ACC112 (cell line): ENCODE data around the gene ZDHHC3.

Source experiments
- H2AFZ ChIP-seq: fragments of 200-600 bp; sonication (generic); one replicate; pipeline ENCODE4 v1.6.0; 2017; ENCODE audit warnings: antibody characterized with exemption, low read length; ENCODE audit not compliant: unreplicated experiment
- H3K27ac ChIP-seq: fragments of 200-600 bp; sonication (generic); 2 replicates; pipeline ENCODE4 v1.5.1; 2014; ENCODE audit warnings: low read depth, mild to moderate bottlenecking, antibody characterized with exemption, low read length, moderate library complexity
- H3K27me3 ChIP-seq: fragments of 200-600 bp; sonication (generic); 2 replicates; pipeline ENCODE4 v1.6.1; 2014; ENCODE audit warnings: mild to moderate bottlenecking, antibody characterized with exemption, low read length, moderate library complexity, mixed read lengths; ENCODE audit not compliant: insufficient read depth
- H3K36me3 ChIP-seq: fragments of 200-600 bp; sonication (generic); 2 replicates; pipeline ENCODE4 v1.6.1; 2016; ENCODE audit warnings: mild to moderate bottlenecking, antibody characterized with exemption, low read length, moderate library complexity, mixed read lengths; ENCODE audit not compliant: insufficient read depth
- H3K4me1 ChIP-seq: fragments of 200-600 bp; sonication (generic); one replicate; pipeline ENCODE4 v1.6.1; 2016; ENCODE audit warnings: low read length, mixed read lengths; ENCODE audit not compliant: insufficient read depth, unreplicated experiment, control insufficient read depth
- H3K4me3 ChIP-seq: fragments of 200-600 bp; sonication (generic); 2 replicates; pipeline ENCODE4 v1.5.1; 2014; ENCODE audit warnings: mild to moderate bottlenecking, low read depth, low read length
- H3K79me2 ChIP-seq: fragments of 200-600 bp; sonication (generic); one replicate; pipeline ENCODE4 v1.6.0; 2016; ENCODE audit warnings: low read length; ENCODE audit not compliant: control insufficient read depth, unreplicated experiment, insufficient read depth

Gene ZDHHC3

DNA sequence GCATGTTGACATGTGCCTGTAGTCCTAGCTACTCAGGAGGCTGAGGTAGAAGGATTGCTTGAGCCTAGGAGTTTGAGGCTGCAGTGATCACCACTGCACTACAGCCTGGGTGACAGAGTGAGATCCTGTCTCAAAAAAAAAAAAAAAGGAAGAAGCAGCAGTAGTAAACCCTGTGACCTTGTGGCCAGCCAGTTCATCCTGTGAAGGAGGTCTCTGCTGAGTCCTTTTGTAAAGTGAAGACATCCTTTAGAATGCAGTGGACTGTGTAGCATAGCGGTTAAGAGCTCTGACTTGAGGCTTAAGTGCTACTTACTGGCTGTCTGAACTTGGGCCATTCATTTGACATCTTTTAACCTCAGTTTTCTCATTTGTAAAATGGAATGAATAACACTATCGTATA is 8.4 kb upstream of the ZDHHC3 start:
- Histone ChIP-seq H3K27me3 (no peaks in the 10 kb centered on the region), H3K4me3 (no peak overlapping the region), H3K4me1 (peaks cover 3% of the 10 kb centered on the region), H2AFZ (no peak overlapping the region), H3K27ac (no peak overlapping the region), H3K79me2 (peaks cover 71% of the 10 kb centered on the region), H3K36me3 (no peaks in the 10 kb centered on the region)

DNA sequence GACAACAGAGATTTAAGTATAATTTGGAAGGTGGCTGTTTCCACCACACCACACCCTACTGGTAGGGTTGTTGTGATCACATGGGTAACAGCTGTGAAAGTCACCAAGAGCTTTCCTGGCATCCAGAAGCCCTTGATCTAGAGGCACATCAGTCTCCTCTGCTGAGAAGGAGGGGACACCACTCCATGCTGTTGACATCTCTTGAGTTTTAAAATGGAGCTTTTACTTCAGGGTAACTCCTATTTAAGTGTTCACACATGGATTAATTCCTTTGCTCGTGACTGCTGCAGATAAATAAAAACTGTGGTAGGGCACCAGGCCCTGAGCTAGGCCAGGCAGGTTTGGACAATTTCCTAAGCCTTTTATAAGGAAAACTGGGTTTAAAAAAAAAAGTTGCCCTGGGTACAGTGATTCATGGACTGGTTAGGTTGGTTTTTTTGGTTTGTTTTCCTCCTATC is 7.5 kb upstream of the ZDHHC3 start:
- H3K4me3 ChIP-seq = no peak overlapping the region
- no peaks in the 10 kb centered on the region for H3K27me3 ChIP-seq
- no peaks in the 10 kb centered on the region for H3K36me3 ChIP-seq
- H3K27ac ChIP-seq = no peak overlapping the region
- H3K4me1 ChIP-seq = peaks cover 3% of the 10 kb centered on the region
- no peak overlapping the region for H2AFZ ChIP-seq
- H3K79me2 ChIP-seq = peaks cover 71% of the 10 kb centered on the region

DNA sequence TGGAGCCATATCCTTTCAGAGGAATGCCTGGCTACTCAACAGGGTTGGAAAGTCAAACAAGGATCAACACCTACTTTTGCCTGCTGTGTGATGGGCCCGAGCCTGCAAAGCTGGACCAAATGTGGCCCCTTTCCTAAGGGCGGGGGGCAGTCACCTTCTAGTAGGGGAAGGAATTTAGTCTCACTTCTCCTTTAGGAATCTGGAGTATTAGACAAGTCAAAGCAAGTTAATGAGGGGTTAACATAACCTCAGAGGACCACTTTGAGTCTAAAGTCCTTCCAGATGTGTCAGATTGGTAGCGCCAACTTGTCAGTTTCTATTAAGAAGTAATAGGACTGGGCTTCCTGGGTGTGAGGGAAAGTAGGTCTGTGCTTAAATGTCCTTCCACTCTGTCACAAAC is 6.8 kb upstream of the ZDHHC3 start:
- Histone ChIP-seq H3K27ac (no peak overlapping the region), H3K4me3 (no peak overlapping the region), H2AFZ (no peak overlapping the region), H3K79me2 (peaks cover 73% of the 10 kb centered on the region), H3K27me3 (no peaks in the 10 kb centered on the region), H3K4me1 (peaks cover 5% of the 10 kb centered on the region), H3K36me3 (no peaks in the 10 kb centered on the region)

DNA sequence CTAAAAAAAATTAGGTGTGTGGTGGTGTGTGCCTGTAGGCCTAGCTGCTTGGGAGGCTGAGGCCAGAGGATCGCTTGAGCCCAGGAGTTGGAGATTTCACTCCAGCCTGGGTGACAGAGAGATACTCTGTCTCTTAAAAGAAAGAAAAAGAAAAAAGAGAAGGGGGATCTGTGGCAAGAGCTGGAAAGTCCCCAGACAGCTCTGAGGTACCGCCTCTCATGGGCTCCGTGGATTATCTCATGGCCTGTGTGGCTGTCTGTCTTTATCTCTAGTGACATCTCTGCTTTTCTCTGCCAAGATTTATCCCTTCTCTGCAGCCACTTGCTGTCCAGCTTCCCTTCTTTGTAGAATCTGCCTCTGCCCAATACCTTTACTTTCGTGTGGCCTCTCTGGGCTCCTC is 5.8 kb upstream of the ZDHHC3 start:
- H3K36me3 ChIP-seq = no peaks in the 10 kb centered on the region
- H3K27ac ChIP-seq = no peak overlapping the region
- H3K4me1 ChIP-seq = peaks cover 12% of the 10 kb centered on the region
- no peaks in the 10 kb centered on the region for H3K27me3 ChIP-seq
- no peak overlapping the region for H3K4me3 ChIP-seq
- no peak overlapping the region for H2AFZ ChIP-seq
- H3K79me2 ChIP-seq = peaks cover 82% of the 10 kb centered on the region

DNA sequence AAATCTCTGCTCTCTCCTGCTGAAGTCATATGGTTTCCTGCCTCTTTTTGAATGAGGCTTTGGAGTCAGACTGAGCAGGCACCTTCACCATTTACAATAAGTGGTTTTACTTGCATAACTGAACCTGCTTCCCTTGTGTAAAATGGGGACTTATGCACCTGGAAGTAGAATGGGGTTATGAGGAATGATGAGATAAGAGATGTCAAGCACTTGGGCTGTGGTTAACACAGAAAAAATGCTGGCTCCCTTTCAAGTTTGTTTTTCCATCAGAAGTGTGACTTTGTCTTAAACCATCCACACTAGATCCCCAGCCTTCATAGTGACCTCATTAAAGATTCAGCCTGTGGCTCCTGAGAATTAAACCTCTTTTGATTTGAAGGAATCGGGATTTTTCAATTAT is 5.2 kb upstream of the ZDHHC3 start:
- Histone ChIP-seq H3K4me3 (no peak overlapping the region), H3K79me2 (peaks cover 87% of the 10 kb centered on the region), H2AFZ (no peak overlapping the region), H3K27me3 (no peaks in the 10 kb centered on the region), H3K27ac (no peak overlapping the region), H3K4me1 (peaks cover 12% of the 10 kb centered on the region), H3K36me3 (no peaks in the 10 kb centered on the region)

DNA sequence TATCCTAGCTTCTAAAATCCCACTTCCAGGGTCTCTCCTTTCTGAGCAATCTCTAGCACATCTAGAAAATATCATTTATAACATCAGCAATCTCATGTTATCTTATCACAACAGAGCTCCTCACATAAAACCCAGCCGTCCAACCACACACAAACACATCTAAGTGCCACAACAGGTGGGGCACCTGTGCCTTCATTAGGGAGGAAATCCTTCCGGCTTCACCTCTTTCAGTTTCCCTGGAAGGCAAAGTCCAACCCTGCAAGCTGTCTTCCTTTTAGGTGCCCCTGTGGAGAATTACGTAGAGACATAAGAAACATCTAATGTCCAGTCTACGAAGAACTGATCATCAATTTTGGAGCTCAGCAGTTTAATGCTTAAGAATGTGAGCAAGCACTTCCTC is 1.6 kb downstream of the ZDHHC3 start:
- H3K79me2 ChIP-seq = peaks cover 86% of the 10 kb centered on the region
- peaks cover 22% of the 10 kb centered on the region for H3K4me1 ChIP-seq
- peak overlapping the region; percentile 99 for H3K4me3 ChIP-seq
- no peaks in the 10 kb centered on the region for H3K27me3 ChIP-seq
- no peak overlapping the region for H2AFZ ChIP-seq
- no peaks in the 10 kb centered on the region; the same call in 1 of the 2 replicates for H3K36me3 ChIP-seq
- H3K27ac ChIP-seq = no peak overlapping the region

DNA sequence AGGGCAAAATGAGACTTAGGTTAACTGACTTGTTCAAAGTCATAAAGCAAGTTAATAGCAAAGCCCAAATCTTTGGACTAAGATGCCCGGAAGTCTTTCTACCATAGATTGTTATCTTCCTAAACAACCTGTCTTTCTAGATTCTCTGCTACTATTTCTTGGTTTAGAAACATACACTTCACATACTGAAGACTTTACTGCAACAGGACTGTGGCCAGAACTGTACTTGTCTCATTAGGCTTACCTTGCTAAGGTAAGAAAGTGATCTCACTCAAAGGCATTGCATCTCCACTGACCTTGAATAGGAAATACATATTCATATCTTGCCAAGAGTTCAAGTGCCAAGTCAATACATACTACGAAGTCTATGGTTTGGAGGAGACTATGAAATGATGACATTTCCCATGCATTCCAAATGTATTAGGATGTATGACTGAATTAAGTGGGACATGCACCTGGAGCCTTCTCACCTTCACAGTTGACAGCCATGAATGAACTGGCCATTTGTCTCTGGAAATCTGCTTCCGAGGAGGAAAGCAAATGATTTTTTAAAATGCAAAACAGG is 5.0 kb downstream of the ZDHHC3 start:
- H2AFZ ChIP-seq = no peak overlapping the region
- H3K79me2 ChIP-seq = peaks cover 74% of the 10 kb centered on the region
- no peak overlapping the region for H3K27ac ChIP-seq
- H3K4me1 ChIP-seq = peaks cover 19% of the 10 kb centered on the region
- H3K36me3 ChIP-seq = no peaks in the 10 kb centered on the region; the same call in 1 of the 2 replicates
- H3K4me3 ChIP-seq = no peak overlapping the region
- H3K27me3 ChIP-seq = no peaks in the 10 kb centered on the region

DNA sequence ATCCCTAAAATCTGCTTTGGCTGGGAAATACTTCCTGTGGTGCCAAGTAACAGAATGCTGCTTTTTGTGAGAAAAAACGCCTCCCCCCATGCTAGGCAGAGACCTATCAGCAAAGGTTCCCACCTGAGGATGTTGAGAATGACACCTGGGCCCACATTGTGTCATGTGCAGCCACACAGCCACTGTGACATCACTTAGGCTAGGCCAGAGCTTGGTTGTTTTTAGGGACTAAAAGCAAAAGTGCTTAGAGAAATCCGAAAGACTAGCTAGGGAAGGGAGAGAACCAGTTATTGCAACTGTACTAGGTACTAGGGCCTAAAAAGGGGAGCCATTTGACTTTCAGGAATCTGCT is 6.2 kb downstream of the ZDHHC3 start:
- no peak overlapping the region for H3K27ac ChIP-seq
- no peak overlapping the region for H2AFZ ChIP-seq
- peaks cover 76% of the 10 kb centered on the region for H3K79me2 ChIP-seq
- no peaks in the 10 kb centered on the region; the same call in 1 of the 2 replicates for H3K36me3 ChIP-seq
- H3K27me3 ChIP-seq = no peaks in the 10 kb centered on the region
- no peak overlapping the region for H3K4me3 ChIP-seq
- peaks cover 17% of the 10 kb centered on the region for H3K4me1 ChIP-seq

DNA sequence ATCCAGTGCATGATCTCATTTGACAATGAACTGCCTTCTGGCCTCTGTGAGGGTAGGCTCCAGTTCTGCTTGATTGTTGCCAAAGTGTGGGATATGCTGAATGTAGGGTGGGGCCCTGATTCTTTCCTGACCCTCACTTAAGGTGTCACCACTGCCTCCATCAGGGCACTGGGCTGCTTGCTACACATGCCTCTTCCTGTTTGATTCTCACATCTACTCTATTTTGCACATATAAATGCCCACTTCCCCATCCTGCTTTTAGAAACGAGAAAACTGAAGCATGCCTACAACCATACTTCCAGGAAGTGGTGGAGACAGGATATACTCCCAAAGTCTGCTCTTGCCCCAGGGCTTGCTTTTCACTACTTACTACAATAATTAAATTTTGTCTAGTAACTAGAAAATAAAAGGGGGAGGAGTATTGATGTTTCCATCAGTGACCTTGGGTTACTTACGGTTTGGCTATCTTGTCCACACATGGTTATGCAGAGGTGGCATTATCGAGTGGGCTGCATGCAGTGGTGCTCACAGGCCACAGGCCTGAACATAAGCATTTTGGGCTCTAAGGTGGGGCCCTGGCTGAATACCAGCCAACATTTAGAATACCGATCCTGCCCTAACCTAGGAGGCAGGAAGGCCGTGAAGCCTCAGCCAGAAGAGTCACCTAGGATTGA is 6.7 kb downstream of the ZDHHC3 start:
- Histone ChIP-seq H3K4me3 (no peak overlapping the region), H2AFZ (no peak overlapping the region), H3K27ac (no peak overlapping the region), H3K79me2 (peaks cover 76% of the 10 kb centered on the region), H3K4me1 (peaks cover 15% of the 10 kb centered on the region), H3K36me3 (no peaks in the 10 kb centered on the region; the same call in 1 of the 2 replicates), H3K27me3 (no peaks in the 10 kb centered on the region)

DNA sequence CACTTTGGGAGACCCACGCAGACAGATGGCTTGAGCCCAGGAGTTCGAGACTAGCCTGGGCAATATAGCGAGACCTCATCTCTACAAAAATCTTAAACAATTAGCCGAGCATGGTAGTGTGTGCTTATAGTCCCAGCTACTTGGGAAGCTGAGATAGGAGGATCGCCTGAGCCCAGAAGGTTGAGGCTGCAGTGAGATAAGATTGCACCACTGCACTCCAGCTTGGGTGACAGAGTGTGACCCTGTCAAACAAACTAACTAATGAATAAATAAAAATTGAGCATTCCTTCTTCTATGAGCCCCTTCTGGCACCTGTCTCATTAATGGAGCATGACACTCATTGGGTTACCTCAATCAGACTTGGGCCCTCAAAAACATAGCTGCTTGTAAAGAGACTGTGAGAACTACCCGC is 7.5 kb downstream of the ZDHHC3 start:
- H3K27ac ChIP-seq = no peak overlapping the region
- H3K79me2 ChIP-seq = peaks cover 76% of the 10 kb centered on the region
- H3K36me3 ChIP-seq = no peaks in the 10 kb centered on the region; the same call in 1 of the 2 replicates
- no peak overlapping the region for H2AFZ ChIP-seq
- peaks cover 14% of the 10 kb centered on the region for H3K4me1 ChIP-seq
- no peak overlapping the region for H3K4me3 ChIP-seq
- no peaks in the 10 kb centered on the region for H3K27me3 ChIP-seq

DNA sequence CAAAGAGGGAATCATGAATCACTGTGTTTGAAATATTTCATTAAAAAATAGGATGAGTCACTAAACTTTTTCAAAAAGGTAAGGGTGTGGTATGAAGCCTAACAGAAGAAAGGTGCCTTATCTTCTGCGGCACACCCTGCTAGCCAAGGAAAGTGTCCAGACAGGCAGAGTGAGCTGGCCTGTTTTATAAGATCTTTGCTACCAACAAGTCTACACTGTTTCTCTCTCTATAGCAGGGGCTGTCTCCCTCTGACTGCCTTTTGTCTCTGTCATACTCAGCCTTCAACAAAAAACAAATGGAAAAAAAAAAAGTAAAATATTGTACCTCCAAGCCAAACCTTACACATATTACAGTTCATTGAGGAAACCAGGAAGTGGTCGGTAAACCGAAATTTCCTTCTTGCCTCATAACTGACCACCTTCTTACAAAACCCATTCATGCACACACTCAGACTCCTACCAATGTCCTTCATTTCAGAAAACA is 9.1 kb downstream of the ZDHHC3 start:
- Histone ChIP-seq H3K79me2 (peaks cover 81% of the 10 kb centered on the region), H3K27me3 (no peaks in the 10 kb centered on the region), H3K4me3 (no peak overlapping the region), H2AFZ (no peak overlapping the region), H3K36me3 (no peaks in the 10 kb centered on the region; the same call in 1 of the 2 replicates), H3K27ac (no peak overlapping the region), H3K4me1 (peaks cover 14% of the 10 kb centered on the region)
